ENCODE measurements around the gene HDGFL3.

Gene HDGFL3

GRCh38 chr15:83164111-83164770, 43.4 kb downstream of the HDGFL3 start:
- POLR2A ChIA-PET, result no interaction called here
- no peak for DNase-seq (ENCODE audit: extremely low spot score)
- CTCF ChIA-PET, result no interaction called here
- TF ChIP-seq SP1 (IDR thresholded peaks at IDR 0.05) (no peak), L3MBTL2 (conservative IDR thresholded peaks at IDR 0.05) (no peak), ELF4 (IDR thresholded peaks at IDR 0.05) (no peak), HDGF (IDR thresholded peaks at IDR 0.05; ENCODE audit: borderline replicate concordance) (no peak), CTBP1 (IDR thresholded peaks at IDR 0.05; ENCODE audit: borderline replicate concordance) (no peak), FOXA1 (IDR thresholded peaks at IDR 0.05) (no peak), PKNOX1 (IDR thresholded peaks at IDR 0.05) (no peak), FOXM1 (IDR thresholded peaks at IDR 0.05; ENCODE audit: borderline replicate concordance) (no peak)

- ChIA-PET CTCF (no interaction called here), POLR2A (no interaction called here)
- TF ChIP-seq TARDBP (IDR thresholded peaks at IDR 0.05) (no peak), HDGF (IDR thresholded peaks at IDR 0.05; ENCODE audit: borderline replicate concordance) (no peak), BHLHE40 (IDR thresholded peaks at IDR 0.05; ENCODE audit: borderline replicate concordance) (no peak), L3MBTL2 (conservative IDR thresholded peaks at IDR 0.05) (no peak), PKNOX1 (IDR thresholded peaks at IDR 0.05) (no peak), FOXK2 (IDR thresholded peaks at IDR 0.05) (no peak), LEF1 (IDR thresholded peaks at IDR 0.05; ENCODE audit: borderline replicate concordance) (no peak), NFRKB (IDR thresholded peaks at IDR 0.05) (no peak), ARNT (IDR thresholded peaks at IDR 0.05) (no peak), FOXA1 (IDR thresholded peaks at IDR 0.05) (no peak), ELF4 (IDR thresholded peaks at IDR 0.05) (no peak), SUZ12 (IDR thresholded peaks at IDR 0.05) (no peak), CTBP1 (IDR thresholded peaks at IDR 0.05; ENCODE audit: borderline replicate concordance) (no peak), FOXM1 (IDR thresholded peaks at IDR 0.05; ENCODE audit: borderline replicate concordance) (no peak)
- DNase-seq (ENCODE audit: extremely low spot score), result no peak
Measured at GRCh38 chr15:83163032-83163431, 44.6 kb downstream of the HDGFL3 start.

GRCh38 chr15:83160741-83161140, 46.9 kb downstream of the HDGFL3 start:
- POLR2A ChIA-PET, result no interaction called here
- CTCF ChIA-PET, result interaction anchor here (0.6 to 0.7 kb wide), 2 partner anchors 18 to 22 kb away, joined by 3 read pairs; no protein-coding TSS in a partner anchor
- no peak for DNase-seq (ENCODE audit: extremely low spot score)
- TF ChIP-seq FOXK2 (IDR thresholded peaks at IDR 0.05), result no peak
- TF ChIP-seq CTBP1 (IDR thresholded peaks at IDR 0.05; ENCODE audit: borderline replicate concordance), result no peak
- no peak for TF ChIP-seq SP1 (IDR thresholded peaks at IDR 0.05)
- no peak for TF ChIP-seq ARNT (IDR thresholded peaks at IDR 0.05)
- no peak for TF ChIP-seq LEF1 (IDR thresholded peaks at IDR 0.05; ENCODE audit: borderline replicate concordance)
- TF ChIP-seq HDGF (IDR thresholded peaks at IDR 0.05; ENCODE audit: borderline replicate concordance), result no peak
- TF ChIP-seq NFRKB (IDR thresholded peaks at IDR 0.05), result no peak
- TF ChIP-seq PKNOX1 (IDR thresholded peaks at IDR 0.05), result no peak
- no peak for TF ChIP-seq L3MBTL2 (conservative IDR thresholded peaks at IDR 0.05)
- no peak for TF ChIP-seq TARDBP (IDR thresholded peaks at IDR 0.05)
- no peak for TF ChIP-seq ELF4 (IDR thresholded peaks at IDR 0.05)
- TF ChIP-seq FOXA1 (IDR thresholded peaks at IDR 0.05), result no peak
- no peak for TF ChIP-seq SUZ12 (IDR thresholded peaks at IDR 0.05)
- no peak for TF ChIP-seq BHLHE40 (IDR thresholded peaks at IDR 0.05; ENCODE audit: borderline replicate concordance)
- no peak for TF ChIP-seq ZNF384 (IDR thresholded peaks at IDR 0.05)
- no peak for TF ChIP-seq FOXM1 (IDR thresholded peaks at IDR 0.05; ENCODE audit: borderline replicate concordance)

GRCh38 chr15:83158393-83158792, 49.2 kb downstream of the HDGFL3 start:
- TF ChIP-seq SUZ12 (IDR thresholded peaks at IDR 0.05), result no peak
- TF ChIP-seq FOXK2 (IDR thresholded peaks at IDR 0.05), result no peak
- TF ChIP-seq SP1 (IDR thresholded peaks at IDR 0.05), result no peak
- TF ChIP-seq L3MBTL2 (conservative IDR thresholded peaks at IDR 0.05), result no peak
- no peak for TF ChIP-seq BHLHE40 (IDR thresholded peaks at IDR 0.05; ENCODE audit: borderline replicate concordance)
- no peak for TF ChIP-seq HDGF (IDR thresholded peaks at IDR 0.05; ENCODE audit: borderline replicate concordance)
- no peak for TF ChIP-seq CTBP1 (IDR thresholded peaks at IDR 0.05; ENCODE audit: borderline replicate concordance)
- no peak for DNase-seq (ENCODE audit: extremely low spot score)
- ChIA-PET POLR2A (no interaction called here), CTCF (no interaction called here)

GRCh38 chr15:83155942-83156341, 51.7 kb downstream of the HDGFL3 start:
- CTCF ChIA-PET, result no interaction called here
- no peak for TF ChIP-seq SUZ12 (IDR thresholded peaks at IDR 0.05)
- TF ChIP-seq SP1 (IDR thresholded peaks at IDR 0.05), result no peak
- TF ChIP-seq PKNOX1 (IDR thresholded peaks at IDR 0.05), result no peak
- no peak for TF ChIP-seq HDGF (IDR thresholded peaks at IDR 0.05; ENCODE audit: borderline replicate concordance)
- no peak for TF ChIP-seq ARNT (IDR thresholded peaks at IDR 0.05)
- TF ChIP-seq TARDBP (IDR thresholded peaks at IDR 0.05), result no peak
- TF ChIP-seq FOXA1 (IDR thresholded peaks at IDR 0.05), result no peak
- POLR2A ChIA-PET, result no interaction called here
- no peak for DNase-seq (ENCODE audit: extremely low spot score)

- TF ChIP-seq NFRKB (IDR thresholded peaks at IDR 0.05), result no peak
- TF ChIP-seq BHLHE40 (IDR thresholded peaks at IDR 0.05; ENCODE audit: borderline replicate concordance), result no peak
- no peak for TF ChIP-seq FOXK2 (IDR thresholded peaks at IDR 0.05)
- no peak for TF ChIP-seq FOXM1 (IDR thresholded peaks at IDR 0.05; ENCODE audit: borderline replicate concordance)
- TF ChIP-seq ARNT (IDR thresholded peaks at IDR 0.05), result no peak
- no peak for TF ChIP-seq PKNOX1 (IDR thresholded peaks at IDR 0.05)
- TF ChIP-seq SUZ12 (IDR thresholded peaks at IDR 0.05), result no peak
- no peak for TF ChIP-seq TARDBP (IDR thresholded peaks at IDR 0.05)
- no peak for TF ChIP-seq LEF1 (IDR thresholded peaks at IDR 0.05; ENCODE audit: borderline replicate concordance)
- TF ChIP-seq ZNF384 (IDR thresholded peaks at IDR 0.05), result no peak
- no peak for TF ChIP-seq CTBP1 (IDR thresholded peaks at IDR 0.05; ENCODE audit: borderline replicate concordance)
- TF ChIP-seq ELF4 (IDR thresholded peaks at IDR 0.05), result no peak
- TF ChIP-seq L3MBTL2 (conservative IDR thresholded peaks at IDR 0.05), result no peak
- TF ChIP-seq SP1 (IDR thresholded peaks at IDR 0.05), result no peak
- TF ChIP-seq FOXA1 (IDR thresholded peaks at IDR 0.05), result no peak
- TF ChIP-seq HDGF (IDR thresholded peaks at IDR 0.05; ENCODE audit: borderline replicate concordance), result no peak
- POLR2A ChIA-PET, result no interaction called here
- DNase-seq (ENCODE audit: extremely low spot score), result no peak
- CTCF ChIA-PET, result no interaction called here
Measured at GRCh38 chr15:83153288-83153687, 54.3 kb downstream of the HDGFL3 start.
